ENCODE results near the gene SF3B4.

DNA sequence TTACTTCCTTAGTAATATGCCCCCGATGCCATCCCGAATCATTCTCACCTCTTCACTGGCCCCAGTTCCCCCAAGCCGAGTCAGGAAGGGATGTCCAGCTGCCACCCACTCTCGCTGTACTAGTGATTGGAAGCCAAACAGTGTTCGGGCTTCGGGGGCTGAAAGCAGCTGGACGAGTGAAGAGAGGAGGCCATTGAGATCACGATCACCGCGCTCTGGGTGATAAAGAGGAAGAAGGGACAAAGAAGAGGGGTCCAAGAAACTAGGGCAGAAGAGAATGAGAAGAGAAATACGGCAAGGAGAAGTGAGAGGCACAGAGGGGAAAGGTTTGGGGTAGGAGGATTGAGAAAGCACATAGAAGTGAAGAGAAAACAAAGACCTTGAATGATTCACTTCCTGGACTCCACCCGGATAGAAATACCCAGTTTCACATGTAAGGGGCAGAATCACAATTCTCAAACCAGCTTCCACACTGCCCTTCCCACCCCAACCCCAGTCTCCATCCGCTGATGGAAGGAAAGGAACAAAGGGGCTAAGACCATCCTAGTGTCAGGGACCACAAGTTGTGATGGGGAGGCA lies 3.7 kb upstream of the SF3B4 start:
- TF ChIP-seq RAD21 (IDR thresholded peaks at IDR 0.05; ENCODE audit: low read depth): no peak
- TF ChIP-seq, protein P1, sequence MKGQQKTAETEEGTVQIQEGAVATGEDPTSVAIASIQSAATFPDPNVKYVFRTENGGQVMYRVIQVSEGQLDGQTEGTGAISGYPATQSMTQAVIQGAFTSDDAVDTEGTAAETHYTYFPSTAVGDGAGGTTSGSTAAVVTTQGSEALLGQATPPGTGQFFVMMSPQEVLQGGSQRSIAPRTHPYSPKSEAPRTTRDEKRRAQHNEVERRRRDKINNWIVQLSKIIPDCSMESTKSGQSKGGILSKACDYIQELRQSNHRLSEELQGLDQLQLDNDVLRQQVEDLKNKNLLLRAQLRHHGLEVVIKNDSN (IDR thresholded peaks at IDR 0.05): no peak
- no peak for TF ChIP-seq EP300 (IDR thresholded peaks at IDR 0.05; ENCODE audit: borderline replicate concordance)
- no peak for TF ChIP-seq MAX (IDR thresholded peaks at IDR 0.05)
- no peak for TF ChIP-seq EGR1 (IDR thresholded peaks at IDR 0.05)
- no peak for TF ChIP-seq FOXM1 (IDR thresholded peaks at IDR 0.05; ENCODE audit: borderline replicate concordance, low read depth)
- no peak for TF ChIP-seq TEAD4 (IDR thresholded peaks at IDR 0.05)

Measured in Ishikawa (cell line).